AML-193 (cell line): ENCODE data around the gene KDM8.
"Not testable (repeated sequence)": the region's sequence is repeated elsewhere in the genome, so short reads cannot be mapped to it uniquely, and the experiment has no call there.

ENCODE experiments used
- DNase-seq, 2 experiments: peaks; one replicate each; lab custom pipeline; 2025; lab: John Stamatoyannopoulos, UW

Gene KDM8

GRCh38 chr16:27243725-27244362 is 40.5 kb downstream of the KDM8 start:
- DNase-seq, result no peak

- DNase-seq, result no peak
Measured at GRCh38 chr16:27244363-27244755, 41.0 kb downstream of the KDM8 start.

DNA sequence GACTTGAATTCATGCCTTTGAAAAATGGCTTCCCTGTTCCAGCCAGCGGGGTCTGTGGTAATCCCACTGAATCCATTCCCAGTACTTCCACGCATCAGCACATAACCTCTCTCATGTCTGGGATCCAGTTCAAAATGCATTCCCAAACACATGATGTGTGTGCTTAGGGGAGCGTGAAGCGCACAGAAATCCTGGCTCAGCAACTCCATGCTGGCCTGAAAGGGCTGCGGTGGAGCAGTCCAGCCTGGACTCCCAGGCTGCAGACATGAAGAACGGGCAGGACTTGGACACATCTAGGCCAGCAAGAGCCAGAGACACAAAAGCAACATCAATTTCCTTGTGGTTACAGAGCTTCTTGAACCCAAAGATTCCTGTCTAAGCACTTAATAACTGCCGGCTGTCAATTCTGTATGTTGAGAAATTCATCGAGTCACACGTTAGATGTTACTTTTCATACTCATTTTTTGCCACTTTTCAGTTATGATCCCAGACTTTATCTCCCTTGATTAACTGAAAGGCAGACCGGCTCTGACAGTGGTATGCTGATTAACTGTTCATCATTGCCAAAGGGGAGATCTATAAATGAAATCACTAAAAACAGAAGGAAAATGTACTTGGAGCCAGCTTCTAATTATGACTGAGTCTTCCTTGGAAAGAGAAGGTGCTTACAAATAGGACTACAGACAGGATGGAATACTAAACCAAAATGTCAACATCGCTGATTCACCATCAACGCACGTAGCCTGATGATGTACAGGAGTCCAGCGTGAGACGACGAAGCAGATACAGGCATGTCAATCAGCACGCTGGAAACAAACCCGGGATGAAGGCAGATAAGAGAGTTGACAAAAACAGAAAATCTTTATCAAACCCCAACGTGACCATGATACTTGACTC is 42.2 kb downstream of the KDM8 start:
- DNase-seq, result no peak

DNA sequence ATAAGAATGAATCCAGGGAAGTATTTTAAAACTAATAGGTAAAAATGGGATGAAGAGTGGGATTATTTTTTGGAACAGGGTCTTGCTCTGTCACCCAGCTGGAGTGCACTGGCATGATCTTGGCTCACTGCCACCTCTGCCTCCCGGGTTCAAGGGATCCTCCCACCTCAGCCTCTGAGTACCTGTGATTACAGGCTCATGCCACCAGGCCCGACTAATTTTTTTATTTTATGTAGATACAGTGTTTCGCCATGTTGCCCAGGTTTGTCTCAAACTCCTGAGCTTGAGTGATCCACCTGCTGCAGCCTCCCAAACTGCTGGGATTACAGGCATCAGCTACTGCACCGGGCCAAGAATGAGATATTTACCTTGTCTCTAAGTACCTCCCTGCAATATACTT is 43.1 kb downstream of the KDM8 start:
- no peak for DNase-seq

- DNase-seq, result not testable (repeated sequence)
Measured at GRCh38 chr16:27247076-27247475, 43.8 kb downstream of the KDM8 start.

DNA sequence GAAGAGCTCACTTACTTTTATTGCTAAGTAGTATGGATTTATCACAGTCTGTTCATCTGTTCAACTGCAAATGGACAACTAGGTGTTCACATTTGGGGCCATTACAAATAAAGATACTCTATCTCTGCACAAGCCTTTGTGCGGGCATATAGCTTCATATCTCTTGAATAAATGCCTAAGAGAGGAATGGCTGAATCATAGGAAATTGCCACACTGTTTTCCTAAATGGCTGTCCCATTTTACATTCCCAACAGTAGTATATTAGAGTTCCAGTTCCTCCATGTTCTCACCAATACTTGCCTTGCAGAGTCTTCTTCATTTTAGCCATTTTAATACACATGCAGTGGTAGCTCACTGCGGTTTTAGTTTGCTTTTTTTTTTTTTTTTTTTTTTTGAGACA is 44.7 kb downstream of the KDM8 start:
- no peak for DNase-seq

GRCh38 chr16:27248886-27249285 is 45.6 kb downstream of the KDM8 start:
- DNase-seq, result not testable (repeated sequence)

GRCh38 chr16:27251541-27252205 is 48.3 kb downstream of the KDM8 start:
- DNase-seq, result no peak

DNA sequence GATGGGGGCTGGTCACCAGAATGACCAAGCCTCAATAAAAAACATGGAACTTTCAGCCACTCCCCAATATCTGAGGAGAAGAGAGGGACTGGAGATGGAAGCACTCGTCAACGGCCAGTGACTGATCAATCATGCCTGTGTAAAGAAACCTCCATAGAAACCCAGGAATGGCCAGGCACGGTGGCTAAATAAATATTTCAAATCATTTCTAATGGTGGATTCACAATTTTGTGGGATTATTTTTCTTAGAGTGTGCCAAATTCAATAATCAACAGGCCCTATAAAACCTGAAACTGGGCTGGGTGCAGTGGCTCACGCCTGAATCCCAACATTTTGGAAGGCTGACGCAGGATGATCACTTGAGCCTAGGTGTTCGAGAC is 48.9 kb downstream of the KDM8 start:
- no peak for DNase-seq

GRCh38 chr16:27253526-27253930 is 50.2 kb downstream of the KDM8 start:
- no peak for DNase-seq

GRCh38 chr16:27254262-27254811 is 51.0 kb downstream of the KDM8 start:
- no peak for DNase-seq

GRCh38 chr16:27256861-27257260 is 53.5 kb downstream of the KDM8 start:
- DNase-seq, result no peak

DNA sequence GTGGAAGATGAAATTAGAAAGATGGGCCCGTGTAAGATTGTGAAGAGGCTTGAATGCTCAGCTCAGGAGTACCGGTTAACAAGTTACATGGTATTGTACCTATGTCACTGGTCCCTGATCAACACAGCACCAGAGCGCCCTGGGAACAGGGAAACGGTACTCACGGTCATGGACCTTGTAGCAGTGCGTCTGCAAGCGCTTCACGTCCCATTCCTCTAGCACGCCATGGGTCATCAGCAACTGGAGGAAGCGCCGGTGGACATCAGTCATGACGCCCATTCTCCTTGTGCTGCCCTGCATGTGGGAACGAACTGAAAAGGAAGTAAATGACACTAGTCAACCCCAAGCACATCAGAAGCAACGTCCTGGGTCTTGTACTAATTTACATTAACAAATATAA is 53.9 kb downstream of the KDM8 start:
- no peak for DNase-seq

GRCh38 chr16:27258241-27258734 is 55.0 kb downstream of the KDM8 start:
- no peak for DNase-seq

- no peak for DNase-seq
Measured at GRCh38 chr16:27259710-27260109, 56.4 kb downstream of the KDM8 start.

- peak; percentile 42 to 55 for DNase-seq
Measured at GRCh38 chr16:27262904-27263423, 59.6 kb downstream of the KDM8 start.

DNA sequence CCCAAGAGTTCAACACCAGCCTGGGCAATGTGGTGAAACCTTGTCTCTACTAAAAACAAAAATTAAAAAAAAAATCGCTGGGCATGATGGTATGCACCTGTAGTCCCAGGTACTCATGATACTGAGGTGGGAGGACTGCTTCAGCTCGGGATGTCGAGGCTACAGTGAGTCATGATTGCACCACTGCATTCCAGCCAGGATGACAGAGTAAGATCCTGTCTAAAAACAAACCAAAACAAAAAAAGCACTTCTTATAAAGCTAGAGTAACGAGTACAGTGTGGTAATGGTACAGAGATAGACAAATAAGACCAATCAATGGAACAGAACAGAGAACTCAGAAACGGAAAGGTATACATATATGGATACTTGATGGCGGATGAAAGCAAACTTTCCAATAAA is 60.8 kb downstream of the KDM8 start:
- DNase-seq, result no peak

GRCh38 chr16:27265982-27266381 is 62.7 kb downstream of the KDM8 start:
- no peak for DNase-seq

DNA sequence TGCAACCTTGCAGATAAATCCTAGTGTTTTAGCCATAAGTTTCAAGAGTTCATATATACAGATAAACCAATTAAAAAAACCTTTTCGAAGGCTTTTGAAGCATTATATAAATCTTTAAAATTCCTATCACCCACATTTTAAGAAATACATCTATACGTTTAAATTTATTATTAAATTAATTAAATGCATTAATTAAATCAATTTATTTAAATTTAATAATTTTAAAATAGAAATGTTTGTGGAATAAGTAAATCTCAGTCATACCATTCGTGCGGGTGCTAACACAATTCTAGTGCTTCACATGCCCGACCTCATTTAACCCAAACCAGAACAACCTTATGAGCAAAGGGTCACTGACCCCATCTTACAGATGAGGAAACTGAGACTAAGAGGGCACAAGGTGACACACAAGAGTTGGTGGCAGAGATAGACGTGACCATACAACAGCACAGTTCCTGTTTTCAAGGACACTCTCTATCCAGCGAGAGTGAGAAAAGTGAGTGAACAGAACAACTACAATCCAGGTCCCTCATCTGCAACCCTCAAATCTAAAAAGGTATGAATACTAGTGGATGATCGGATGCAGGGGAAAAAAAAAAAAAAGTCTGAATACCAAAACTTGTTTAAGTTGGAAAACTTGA is 63.8 kb downstream of the KDM8 start:
- no peak for DNase-seq

DNA sequence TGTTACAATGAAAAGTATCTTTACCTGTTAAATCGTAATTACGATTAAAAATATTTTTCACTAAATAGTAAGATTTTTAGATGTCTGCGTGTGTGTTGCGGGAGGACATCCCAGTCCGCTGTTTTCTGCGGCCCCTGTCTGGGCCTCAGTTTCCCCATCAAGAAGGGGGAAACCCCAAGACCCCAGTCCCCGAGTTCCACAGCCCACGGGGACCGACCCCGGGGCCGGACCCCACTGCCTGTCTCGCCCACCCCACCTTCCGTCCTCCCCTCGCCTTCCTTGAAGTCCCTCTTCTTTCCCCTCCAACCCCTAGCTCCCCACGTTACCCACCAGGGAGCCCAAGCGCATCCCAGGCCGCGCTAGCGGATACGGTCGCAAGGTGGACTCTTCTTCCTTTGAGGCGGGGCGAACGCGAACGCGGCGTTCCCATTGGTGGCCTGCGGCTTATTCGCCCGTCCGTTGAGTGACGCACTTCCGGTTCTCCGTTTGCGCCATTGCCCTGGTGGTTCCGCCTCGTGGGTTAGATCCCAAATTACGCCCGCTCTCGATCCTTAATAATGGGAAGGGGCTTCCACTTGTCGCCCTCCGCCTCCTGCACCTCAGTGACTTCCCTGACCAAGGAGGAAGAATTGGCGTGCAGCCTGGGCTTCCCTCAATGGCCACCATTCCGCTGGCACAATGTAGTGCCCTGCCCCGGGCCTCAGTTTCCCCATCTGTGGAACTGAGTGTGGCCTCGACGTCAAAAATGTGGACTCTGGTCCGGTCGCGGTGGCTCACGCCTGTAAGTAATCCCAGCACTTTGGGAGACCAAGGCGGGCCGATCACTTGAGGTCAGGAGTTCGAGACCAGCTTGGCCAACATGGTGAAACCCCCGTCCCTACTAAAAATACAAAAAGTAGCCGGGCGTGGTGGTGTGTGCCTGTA is 65.3 kb downstream of the KDM8 start, which contains the start of gene NSMCE1:
NSMCE1 (minus strand) TSS at position 397 of the 924 bp plus-strand sequence. CDS start 11,202 bp downstream, outside the sequence.
- DNase-seq, result peak; percentile 83 to 88
